Fibroblast of skin of scalp (primary cell): Measurements from ENCODE around the gene LIFR. TPM values are rescaled to one million over a fixed set of nuclear protein-coding genes. Genes with fewer than 3 reads are reported as not detected.
A peak's percentile ranks its signal among the peaks of the same experiment; 100 is the strongest.
"Not testable (repeated sequence)": the region's sequence is repeated elsewhere in the genome, so short reads cannot be mapped to it uniquely, and the experiment has no call there.

Source experiments
- DNase-seq: peaks from one replicate; pipeline ENCODE4 v3.0.0-alpha.2; 2013
- polyA plus RNA-seq, 2 experiments: library from polyadenylated mRNA; unstranded; fragments of 120-200 nt; gene quantifications; one replicate each; pipeline ENCODE4 v1.2.1, GENCODE V29; 2013; ENCODE audit not compliant: insufficient read length in 2 of 2

LIFR gene, protein sequence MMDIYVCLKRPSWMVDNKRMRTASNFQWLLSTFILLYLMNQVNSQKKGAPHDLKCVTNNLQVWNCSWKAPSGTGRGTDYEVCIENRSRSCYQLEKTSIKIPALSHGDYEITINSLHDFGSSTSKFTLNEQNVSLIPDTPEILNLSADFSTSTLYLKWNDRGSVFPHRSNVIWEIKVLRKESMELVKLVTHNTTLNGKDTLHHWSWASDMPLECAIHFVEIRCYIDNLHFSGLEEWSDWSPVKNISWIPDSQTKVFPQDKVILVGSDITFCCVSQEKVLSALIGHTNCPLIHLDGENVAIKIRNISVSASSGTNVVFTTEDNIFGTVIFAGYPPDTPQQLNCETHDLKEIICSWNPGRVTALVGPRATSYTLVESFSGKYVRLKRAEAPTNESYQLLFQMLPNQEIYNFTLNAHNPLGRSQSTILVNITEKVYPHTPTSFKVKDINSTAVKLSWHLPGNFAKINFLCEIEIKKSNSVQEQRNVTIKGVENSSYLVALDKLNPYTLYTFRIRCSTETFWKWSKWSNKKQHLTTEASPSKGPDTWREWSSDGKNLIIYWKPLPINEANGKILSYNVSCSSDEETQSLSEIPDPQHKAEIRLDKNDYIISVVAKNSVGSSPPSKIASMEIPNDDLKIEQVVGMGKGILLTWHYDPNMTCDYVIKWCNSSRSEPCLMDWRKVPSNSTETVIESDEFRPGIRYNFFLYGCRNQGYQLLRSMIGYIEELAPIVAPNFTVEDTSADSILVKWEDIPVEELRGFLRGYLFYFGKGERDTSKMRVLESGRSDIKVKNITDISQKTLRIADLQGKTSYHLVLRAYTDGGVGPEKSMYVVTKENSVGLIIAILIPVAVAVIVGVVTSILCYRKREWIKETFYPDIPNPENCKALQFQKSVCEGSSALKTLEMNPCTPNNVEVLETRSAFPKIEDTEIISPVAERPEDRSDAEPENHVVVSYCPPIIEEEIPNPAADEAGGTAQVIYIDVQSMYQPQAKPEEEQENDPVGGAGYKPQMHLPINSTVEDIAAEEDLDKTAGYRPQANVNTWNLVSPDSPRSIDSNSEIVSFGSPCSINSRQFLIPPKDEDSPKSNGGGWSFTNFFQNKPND
- polyA plus RNA-seq (2013, experiment 1 of 2; ENCODE audit: insufficient read length), result 5.6 TPM
- polyA plus RNA-seq (2013, experiment 2 of 2; ENCODE audit: insufficient read length), result 7.3 TPM

DNA sequence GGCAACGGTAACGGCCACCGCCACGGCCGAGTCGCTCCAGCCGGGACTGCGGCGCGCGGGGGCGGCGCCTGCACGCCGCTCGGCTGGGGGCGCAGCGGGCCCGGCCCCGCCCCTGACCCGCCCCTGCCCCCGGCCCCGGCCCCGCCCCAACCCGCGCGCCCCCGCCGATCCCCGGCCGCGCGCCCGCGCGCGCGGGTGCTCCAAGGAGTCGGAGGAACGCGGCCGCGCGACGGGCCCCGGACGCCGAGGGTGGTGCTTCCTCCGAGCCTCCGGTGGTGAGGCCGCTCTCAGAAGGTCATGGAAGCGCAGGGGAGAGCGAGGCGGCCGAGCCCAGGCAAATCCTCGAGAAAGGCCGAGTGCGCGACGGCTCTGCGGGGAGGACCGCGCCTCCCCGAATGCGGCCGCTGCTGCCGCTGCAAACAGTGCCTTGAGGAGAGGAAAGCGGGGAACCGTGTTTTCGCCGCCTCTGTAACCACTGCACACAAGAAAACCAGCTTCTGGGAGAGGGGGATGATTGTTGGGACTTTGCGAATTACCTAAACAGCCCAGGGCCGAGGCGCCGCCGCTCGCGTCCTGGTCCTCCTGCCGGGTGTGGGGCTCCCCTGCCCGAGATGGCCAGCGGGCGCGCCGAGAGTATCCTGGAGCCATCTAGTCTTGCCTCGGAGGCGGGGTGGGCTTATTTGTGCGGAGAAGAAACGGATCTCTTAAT, at the start of gene LIFR:
TSS of gene LIFR (minus strand) at position 48 of the 709 bp plus-strand sequence. CDS start 25,999 bp downstream, outside the sequence.
- DNase-seq, result peak; percentile 87

DNA sequence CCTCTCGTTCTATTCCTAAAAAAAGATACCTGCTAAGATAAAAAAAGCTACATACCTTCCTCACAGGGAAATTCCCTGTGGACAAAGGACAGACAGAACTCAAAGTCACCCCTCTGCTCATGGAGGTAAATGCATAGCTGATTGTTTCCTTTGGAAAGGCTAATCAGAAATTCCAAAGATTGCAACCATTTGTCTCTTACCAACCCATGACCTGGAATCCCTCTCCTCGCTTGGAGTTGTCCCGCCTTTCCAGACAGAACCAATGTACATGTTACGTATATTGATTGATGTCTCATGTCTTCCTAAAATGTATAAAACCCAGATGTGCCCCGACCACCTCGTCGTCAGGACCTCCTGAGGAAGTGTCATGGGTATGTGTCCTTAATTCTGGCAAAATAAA, 49.2 kb upstream of the LIFR start:
- DNase-seq, result no peak

DNA sequence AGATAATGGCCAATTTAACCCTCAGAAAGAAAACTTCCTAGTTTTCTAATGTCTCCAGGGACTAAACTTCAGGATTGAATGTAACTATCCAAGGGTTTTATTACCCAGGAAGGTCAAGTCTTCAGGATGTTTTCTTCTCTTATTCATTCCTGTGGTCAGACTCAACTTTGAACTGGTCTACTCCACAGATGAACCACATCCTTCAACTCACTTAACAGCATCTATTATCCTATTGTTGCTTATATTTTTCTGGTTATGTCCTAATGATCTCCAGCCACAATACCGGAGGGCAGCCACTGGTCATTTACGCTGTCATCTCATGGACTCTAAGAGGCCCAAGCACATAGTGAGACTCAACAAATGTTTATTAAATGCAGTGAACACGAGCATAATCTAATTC, 47.2 kb upstream of the LIFR start:
- DNase-seq, result no peak

DNA sequence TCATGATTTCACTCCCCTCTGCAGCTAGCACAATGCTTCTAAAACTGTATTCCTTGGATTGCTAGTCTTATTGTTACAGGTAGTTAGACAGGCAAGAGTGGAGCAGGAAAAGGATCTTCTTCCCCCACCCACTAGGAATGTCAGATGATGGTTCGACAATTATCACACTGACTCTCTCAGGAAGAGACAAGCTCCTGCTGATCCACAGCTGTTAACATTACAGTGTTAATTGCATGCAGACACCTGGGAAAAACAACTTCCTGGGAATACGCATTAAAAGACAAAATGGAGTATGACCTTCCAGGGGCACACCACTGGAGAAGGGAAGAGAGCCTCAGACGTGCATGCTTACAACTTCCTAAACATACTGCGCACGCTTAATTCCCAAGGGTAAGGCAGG, 46.2 kb upstream of the LIFR start:
- no peak for DNase-seq

DNA sequence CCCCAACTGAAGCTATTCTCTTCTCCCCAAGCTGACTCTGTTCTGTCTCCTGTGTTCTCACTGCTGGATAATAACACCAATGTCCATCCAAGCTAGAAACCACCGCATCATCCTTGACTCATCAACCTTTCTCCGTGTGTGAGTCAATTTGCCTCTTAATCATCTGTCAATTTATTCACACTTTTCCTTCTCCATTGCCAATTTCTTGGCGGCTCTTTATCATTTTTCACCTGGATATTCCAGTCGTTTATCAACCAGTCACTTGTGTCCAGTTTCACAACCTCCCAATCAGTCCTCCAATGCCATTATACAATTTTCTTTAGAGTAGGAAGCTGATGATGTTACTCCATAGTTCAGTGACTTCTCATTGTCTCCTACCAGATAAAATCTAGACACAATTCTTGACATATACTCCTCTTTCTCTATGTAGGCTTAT, 45.4 kb upstream of the LIFR start:
- DNase-seq, result peak; percentile 43

DNA sequence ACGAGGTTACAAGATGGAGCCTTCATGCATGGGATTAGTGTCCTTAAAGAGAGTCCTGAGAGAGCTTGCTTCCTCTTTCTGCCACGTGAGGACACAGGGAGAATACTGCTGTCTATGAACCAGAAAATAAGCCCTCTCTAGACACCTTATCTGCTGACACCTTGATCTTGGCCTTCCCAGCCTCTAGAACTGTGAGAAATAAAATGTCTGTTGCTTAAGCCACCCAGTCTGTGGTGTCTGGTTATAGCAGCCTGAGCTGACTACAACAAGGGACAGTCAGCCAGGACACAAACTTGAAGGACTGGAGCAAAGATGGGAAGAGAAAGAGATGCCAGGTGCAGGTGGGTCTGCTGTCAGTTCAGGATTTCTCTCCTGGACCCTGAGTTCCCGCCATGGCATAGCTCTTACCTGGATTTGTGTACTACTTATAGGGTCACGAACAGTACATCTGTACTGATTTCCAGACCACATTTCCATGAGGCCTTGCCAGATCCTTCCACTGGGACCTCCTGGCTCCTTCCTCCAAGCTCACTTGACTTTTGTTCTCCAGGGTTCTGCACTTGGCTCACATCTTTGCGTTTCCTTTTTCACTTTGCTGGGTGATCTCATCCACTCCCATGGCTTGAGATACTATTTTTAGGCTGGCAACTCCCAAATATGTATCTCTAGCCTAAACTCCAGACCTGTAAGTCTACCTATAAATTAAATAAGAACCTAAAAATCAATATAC, 44.9 kb upstream of the LIFR start:
- DNase-seq, result peak; percentile 23

DNA sequence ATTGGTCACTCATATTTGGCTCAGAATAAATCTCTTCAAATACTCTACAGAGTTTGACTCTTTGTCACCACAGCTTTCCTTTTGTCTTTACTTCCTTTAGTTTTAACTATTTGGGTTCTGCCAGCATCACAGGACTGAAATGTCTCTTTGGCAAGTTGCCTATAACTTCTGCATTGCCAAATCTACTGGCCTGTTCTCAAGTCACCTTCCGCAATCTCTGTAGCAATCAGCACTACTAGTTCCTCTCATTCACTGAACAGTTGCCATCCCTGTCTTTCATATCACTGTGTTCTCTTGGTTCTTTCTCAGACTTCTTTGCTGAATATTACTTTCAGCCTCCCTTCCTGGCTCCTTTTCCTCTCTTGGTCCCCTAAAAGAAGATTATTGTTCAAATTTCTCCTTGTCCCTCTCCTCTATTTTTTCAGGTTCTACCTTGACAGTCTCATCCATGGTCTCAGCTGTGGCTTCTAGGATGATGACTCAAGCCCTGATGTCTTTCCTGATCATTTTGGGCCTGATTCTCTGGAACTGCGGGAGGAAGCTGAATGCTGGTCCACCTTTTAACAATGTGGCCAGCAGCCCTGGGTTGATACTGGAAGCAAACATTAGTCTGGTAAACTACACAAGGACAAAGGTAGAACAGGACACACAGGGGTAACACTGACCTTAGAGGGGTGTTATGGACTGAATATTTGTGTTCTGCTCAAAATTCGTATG, 44.0 kb upstream of the LIFR start:
- DNase-seq, result peak; percentile 37

DNA sequence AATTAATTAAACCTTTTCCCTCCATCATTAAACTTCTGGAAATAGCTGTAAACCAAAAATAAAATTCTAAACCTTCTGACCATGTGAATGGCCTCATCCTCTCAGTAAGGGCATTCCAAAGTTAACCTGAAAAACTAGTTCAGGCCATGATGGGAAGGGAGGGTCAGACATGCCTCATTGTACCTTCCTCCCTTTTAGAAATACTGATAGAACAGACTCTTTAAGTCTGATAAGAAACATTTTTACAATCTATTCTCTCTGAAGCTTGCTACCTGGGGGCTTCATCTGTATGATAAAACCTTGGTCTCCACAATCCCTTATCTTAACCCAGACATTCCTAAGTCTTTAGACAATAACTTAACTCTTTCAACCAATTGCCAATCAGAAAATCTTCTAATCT, 43.3 kb upstream of the LIFR start:
- not testable (repeated sequence) for DNase-seq

DNA sequence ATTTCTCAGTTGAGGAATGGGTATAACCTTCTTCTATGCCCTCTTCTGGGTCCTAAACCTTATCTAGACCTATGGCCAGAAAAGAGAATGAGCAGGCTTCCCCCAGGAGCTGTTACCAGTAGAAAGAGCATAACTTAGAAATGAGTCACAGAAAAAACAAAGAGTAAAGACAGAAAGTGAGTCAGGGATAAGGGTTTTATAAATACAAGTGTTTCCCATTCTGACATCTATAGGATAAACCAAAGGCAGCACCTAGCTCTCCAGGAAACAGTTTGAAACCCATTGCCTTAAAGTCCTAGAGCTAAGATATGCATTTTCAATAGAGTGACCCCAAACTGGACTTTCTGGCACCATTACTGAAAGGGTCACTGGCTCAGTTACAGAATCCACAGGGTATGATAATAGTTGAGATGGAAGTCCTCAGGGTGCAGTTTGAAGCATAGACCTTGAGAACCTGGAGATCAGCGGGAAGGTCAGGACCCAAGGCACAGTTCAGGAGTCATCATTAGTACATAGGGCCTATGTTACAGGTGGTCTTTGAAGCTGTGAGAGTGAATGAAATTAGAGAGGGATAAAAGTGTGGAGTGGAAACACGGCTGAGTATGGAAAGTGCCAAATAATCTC, 42.7 kb upstream of the LIFR start:
- peak; percentile 79 for DNase-seq

DNA sequence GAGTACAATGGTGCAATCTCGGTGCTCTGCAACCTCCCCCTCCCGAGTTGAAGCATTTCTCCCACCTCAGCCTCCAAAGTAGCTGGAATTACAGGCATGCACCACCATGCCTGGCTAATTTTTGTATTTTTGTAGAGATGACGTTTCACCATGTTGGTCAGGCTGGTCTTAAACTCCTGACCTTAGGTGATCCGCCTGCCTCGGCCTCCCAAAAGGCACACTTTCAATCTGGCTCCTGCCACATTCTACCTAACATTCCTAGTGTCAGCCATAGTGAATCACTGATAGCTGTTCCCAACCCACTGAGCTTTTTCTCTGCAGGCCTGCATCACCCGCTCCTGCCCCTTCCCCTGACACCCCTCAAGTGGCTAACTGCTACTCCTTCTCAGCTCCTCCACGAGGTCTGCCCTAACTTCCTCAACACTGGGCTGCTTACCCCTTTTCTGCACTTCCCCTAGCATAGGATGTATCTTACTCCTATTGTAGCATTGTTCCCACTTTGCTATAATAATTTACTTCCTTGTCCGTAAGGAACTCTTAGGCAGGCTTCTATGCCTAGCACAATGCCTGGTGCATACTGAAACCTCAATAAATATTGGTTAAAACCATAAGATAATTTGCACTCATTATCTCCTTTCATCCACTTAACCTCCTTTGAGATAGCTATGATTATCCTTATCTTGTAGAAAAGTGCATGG, 42.0 kb upstream of the LIFR start:
- DNase-seq, result no peak

DNA sequence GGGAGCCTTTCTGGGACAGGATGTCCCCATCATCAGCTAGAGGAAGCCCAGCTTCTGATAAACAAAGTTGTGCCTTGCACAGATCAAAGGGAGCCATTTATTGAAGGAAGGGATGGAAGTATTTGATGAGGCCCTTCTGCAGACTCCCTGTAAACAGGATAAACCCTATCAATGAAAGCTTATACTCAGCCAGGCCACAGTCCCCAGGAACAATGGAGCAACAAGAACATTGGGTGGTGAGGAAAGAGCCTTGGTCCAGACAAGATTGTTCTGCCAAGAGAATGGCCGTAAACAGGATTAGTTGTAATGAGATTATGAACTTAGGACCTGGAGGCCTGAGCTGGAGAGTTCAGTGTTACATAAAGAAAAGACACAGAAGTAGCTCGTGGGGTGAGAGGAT, 40.5 kb upstream of the LIFR start:
- no peak for DNase-seq

DNA sequence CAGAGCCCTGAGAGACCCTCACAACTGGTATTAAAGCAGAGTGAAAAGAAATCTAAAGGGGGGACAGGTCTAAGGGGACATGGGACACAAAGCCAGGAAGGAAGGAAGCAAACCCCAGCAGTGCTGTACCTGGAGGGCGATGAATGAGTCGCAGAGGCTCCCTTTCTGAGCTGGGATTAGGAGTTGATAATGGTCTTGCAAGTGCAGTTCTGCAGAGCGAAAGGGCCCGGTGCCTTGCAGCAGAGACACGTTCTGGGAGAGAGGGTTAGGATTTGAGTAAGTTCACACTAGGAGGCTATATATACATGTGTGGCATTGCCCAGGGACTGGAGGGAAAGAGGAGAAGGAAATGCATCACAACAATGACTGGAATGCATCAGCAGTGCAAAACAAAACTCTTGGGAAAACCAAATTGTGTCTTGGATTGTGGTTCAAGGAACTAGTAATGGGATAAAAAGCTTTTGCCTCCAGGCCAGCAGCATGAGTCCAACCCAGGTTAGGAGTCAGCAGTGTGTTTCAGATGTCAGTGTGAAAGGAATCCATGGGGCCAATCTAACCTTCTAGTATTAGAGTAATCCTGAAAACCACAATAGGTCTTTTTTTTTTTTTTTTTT, 38.8 kb upstream of the LIFR start:
- peak; percentile 96 for DNase-seq

DNA sequence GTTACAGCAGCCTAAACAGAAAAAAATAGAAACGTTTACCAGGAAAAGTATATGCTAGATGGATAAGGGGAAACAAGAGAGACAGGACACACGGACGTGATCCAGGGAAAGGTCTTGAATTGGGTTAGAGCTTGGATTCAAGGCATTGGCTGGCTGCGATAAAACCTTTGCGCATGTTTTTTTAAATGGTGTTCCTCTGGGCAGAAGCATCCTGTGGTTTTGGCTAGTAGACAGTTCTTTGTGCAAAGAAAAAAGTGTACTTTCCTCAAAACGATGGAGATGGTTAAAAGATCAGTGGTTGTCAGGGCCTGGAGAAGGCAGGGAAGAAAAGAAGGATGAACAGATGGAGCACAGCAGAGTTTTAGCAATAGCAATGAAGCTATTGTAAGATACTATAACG, 37.5 kb upstream of the LIFR start:
- DNase-seq, result no peak

DNA sequence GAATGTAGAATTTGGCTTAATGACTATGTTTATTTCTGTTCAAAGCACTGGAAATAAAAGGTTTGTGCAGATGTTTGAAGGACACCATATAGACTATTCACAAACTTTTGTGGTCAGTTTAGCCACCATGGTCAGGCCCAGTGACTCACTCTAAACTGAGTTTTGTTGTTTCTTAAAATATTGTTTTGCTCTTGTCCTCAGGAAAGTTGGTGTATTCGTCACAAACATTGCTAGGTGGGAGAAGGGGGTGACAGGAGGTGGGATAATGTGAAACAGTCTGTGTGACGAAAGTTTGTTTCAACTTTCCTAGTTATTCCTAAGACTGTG, 35.0 kb upstream of the LIFR start:
- no peak for DNase-seq

DNA sequence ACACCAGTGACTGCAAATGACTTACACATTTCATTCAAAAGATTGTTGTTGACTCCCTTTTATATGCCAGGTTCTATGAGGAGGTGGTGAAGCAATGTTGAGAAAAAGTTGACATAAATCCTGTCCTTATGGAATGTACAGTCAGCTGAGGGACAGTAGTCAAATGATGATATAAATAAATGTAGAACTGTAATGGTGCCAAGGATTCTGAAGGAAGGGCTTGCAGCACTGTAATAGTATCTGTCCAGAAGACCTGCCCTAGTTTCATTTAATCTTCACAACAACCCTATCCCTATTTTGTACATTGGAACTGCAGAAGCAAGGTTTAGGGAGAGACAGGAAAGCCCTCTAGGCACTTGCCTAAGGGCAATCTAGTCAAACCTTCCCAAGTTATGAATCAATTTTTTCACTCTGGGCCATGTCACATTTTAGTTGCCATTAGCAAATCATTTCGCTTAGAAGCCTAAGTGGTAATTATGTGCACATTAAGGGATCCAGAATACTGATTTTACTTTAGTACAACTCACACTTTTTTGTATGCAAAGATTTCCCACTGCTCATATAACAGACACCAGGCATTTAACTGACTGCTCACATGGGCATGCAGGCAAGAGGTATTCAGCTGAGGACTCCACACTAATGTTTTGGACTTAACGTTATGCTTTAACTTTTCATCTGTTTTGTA, 34.5 kb upstream of the LIFR start:
- no peak for DNase-seq

DNA sequence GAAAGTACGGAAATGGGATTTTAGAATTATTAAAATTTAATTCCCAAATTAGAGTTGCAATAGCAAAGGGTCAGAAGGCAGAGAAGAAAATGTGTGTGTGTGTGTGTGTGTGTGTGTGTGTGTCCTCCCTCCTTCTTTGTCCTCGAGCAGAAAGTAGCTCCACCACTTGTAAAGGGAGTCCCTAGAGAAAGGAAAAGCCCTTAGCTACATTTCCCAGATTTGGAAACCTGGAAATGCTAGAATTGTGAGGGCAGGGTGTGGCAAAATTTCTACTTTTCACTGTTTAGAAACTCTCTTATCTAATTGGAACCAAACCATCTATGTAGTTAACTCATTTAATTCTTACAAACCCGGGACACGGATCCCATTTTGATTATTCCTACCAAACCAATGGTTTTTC, 33.2 kb upstream of the LIFR start:
- DNase-seq, result no peak

DNA sequence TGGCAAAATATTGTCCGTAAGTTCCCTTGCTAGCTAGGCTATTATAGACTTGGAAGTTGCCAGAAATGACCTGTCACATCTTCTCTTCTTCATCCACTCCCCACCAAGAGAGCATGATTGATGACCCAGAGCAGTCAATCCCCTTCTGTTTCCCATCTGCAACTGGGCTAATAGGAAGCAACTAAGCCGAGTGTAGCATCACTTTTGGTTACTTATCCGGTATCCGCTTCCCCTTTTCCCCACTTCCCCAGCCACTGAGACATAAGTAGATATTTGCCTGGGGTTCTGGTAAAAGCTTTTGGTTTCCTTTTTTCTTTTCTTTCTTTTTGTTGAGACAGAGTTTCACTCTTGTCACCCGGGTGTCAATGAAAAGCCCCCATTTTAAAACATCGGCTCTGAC, 29.4 kb upstream of the LIFR start:
- no peak for DNase-seq

DNA sequence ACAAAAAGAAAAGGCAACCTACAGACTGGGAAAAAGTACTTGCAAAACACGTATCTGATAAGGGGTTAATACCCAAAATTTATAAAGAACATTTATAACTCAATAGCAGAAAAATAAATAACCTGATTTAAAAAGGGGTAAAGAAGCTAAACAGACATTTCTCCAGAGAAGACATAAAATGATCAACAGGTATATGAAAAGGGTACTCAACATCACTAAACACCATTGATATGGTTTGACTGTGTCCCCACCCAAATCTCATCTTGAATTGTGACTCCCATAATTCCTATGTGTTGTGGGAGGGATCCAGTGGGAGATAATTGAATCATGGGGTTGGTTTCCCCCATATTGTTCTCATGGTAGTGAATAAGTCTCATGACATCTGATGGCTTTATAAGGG, 27.1 kb upstream of the LIFR start:
- DNase-seq, result no peak

DNA sequence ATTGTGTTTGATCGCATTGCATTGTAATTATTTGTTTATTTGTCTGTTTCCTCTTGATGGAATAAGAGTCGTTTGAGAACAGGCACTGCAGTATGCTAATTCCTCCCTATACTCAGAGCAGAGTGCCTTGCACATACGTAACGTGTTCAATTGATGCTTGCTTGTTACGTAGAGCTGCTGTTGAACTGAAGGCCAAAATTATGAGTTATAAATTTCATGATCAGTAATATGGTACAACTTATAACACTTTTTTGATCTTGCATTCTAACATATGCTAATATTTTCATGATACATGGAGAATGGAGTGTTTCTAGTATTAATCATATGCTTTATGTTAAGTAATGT, 26.5 kb upstream of the LIFR start:
- no peak for DNase-seq
